ENCODE measurements around the gene HMSD.
A peak's percentile ranks its signal among the peaks of the same experiment; 100 is the strongest.
"Not testable (repeated sequence)": the region's sequence is repeated elsewhere in the genome, so short reads cannot be mapped to it uniquely, and the experiment has no call there.

Gene HMSD

DNA sequence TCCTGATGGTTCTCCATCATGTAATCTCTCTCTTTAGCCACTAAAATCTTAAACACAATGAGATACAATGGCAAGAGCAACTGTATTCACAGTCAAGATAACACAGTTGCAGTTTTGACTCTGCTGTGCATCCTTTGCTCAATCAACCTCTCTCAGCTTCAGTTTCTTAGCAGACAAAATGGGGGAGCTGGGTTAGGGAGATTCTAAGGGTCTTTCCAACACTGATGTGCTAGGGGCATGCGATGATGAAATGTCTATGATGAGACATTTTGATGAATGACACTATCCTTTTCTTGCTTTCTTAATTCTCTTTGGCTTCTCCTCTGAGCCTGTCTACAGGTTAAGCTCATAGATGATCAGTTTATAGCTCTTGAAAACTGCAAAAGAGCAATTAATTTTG, 40.2 kb upstream of the HMSD start:
- DNase-seq (ENCODE audit: low read depth) = no peak
- H3K4me3 ChIP-seq (replicated peaks; ENCODE audit: low read depth, low read length) = no peak overlapping the region
- TF ChIP-seq, protein P1, sequence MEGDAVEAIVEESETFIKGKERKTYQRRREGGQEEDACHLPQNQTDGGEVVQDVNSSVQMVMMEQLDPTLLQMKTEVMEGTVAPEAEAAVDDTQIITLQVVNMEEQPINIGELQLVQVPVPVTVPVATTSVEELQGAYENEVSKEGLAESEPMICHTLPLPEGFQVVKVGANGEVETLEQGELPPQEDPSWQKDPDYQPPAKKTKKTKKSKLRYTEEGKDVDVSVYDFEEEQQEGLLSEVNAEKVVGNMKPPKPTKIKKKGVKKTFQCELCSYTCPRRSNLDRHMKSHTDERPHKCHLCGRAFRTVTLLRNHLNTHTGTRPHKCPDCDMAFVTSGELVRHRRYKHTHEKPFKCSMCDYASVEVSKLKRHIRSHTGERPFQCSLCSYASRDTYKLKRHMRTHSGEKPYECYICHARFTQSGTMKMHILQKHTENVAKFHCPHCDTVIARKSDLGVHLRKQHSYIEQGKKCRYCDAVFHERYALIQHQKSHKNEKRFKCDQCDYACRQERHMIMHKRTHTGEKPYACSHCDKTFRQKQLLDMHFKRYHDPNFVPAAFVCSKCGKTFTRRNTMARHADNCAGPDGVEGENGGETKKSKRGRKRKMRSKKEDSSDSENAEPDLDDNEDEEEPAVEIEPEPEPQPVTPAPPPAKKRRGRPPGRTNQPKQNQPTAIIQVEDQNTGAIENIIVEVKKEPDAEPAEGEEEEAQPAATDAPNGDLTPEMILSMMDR (IDR thresholded peaks at IDR 0.05; ENCODE audit: low read length, missing control alignments) = no peak

DNA sequence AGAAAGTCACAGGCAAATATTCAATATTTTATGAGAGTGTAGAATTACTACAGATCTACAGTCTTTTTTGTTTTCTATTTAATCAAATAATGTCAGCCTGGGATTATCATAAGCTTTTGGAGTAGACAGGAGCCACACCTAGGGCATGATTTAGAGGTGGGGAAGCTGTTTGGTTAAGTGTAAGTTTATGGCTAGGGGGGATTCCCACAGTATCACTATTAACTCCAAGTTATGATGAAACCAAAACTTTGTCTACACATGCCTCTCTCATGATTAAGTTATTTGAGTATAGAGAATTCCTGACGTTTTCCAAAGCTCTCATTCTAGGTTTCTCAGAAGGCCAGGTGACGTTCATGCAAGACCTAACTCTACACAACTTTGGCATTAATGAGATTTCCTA, 39.2 kb upstream of the HMSD start:
- no peak overlapping the region for H3K4me3 ChIP-seq (replicated peaks; ENCODE audit: low read depth, low read length)
- DNase-seq (ENCODE audit: low read depth) = no peak
- TF ChIP-seq, protein P1 (IDR thresholded peaks at IDR 0.05; ENCODE audit: low read length, missing control alignments) = no peak

DNA sequence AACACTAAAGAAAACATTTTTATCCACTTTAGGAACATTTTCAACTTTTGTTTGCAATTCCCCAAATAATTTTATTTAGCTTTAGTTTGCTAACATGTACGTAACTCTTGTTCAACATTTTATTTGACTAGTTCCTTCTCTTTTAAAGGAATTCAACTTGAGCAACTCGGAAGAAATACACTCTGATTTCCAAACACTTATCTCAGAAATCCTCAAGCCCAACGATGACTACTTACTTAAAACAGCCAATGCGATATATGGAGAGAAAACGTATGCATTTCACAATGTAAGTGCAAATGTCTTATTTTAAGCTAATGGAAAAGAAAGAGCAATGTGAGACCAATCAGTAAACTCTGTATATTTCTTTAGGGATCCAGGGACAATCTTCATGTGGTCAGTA, 31.3 kb upstream of the HMSD start:
- TF ChIP-seq, protein P1 (IDR thresholded peaks at IDR 0.05; ENCODE audit: low read length, missing control alignments) = no peak
- DNase-seq (ENCODE audit: low read depth) = no peak
- H3K4me3 ChIP-seq (replicated peaks; ENCODE audit: low read depth, low read length) = no peak overlapping the region

DNA sequence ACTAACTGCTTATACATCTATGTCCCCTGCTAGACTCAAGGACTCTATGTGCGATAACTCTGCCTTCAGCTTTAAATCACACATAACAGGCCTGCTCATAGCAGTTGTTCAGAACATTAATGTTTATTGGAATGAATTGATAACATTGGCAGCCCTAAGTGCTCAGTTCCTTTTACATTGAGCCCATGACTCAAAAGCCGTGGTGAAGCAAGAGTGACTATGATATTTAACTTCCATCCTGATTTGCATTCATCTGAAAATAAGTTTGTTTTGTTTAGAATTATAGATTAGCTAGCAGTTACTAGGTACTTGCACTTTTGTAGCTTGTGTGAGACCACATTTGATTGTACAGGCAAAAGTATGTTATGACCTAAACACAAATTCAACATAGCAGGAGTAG, 27.1 kb upstream of the HMSD start:
- TF ChIP-seq, protein P1 (IDR thresholded peaks at IDR 0.05; ENCODE audit: low read length, missing control alignments) = no peak
- DNase-seq (ENCODE audit: low read depth) = no peak
- H3K4me3 ChIP-seq (replicated peaks; ENCODE audit: low read depth, low read length) = no peak overlapping the region

DNA sequence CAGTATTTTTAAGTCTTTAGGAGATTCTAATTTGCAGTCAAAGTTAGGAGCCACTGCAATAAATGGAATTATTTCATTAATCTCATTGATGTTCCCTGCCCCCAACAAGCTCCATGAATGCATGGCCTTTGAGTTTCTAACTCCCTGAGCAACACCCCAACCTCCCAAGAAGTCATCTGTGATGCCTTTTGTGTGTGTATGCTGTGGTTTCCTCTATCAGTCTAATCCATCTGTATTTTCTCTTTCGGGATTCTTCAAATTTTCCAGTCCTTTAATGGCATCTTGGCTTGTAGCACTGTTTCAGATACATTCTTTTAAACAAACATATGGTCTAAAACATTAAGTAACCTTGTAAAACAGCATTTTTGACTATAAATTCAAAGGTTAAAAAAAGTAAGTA, 24.6 kb upstream of the HMSD start:
- H3K4me3 ChIP-seq (replicated peaks; ENCODE audit: low read depth, low read length) = no peak overlapping the region
- peak; percentile 7 for DNase-seq (ENCODE audit: low read depth)
- TF ChIP-seq, protein P1 (IDR thresholded peaks at IDR 0.05; ENCODE audit: low read length, missing control alignments) = no peak

DNA sequence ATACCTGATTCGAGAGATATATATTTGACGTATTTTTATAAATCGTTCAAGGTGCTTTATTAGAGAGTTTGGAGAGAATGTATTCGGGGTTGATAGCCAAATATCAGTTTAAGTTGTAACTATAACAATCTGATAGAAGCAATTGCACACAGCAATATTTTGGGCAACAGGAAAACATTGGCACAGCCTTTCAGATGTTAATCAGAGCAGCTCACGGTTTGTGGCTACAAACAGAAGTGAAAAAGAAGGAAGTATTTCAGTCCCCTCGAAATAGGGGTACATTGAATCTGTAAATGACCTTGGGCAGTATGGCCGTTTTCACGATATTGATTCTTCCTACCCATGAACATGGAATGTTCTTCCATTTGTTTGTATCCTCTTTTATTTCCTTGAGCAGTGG, 20.8 kb upstream of the HMSD start:
- no peak for DNase-seq (ENCODE audit: low read depth)
- H3K4me3 ChIP-seq (replicated peaks; ENCODE audit: low read depth, low read length) = no peak overlapping the region
- TF ChIP-seq, protein P1 (IDR thresholded peaks at IDR 0.05; ENCODE audit: low read length, missing control alignments) = no peak

DNA sequence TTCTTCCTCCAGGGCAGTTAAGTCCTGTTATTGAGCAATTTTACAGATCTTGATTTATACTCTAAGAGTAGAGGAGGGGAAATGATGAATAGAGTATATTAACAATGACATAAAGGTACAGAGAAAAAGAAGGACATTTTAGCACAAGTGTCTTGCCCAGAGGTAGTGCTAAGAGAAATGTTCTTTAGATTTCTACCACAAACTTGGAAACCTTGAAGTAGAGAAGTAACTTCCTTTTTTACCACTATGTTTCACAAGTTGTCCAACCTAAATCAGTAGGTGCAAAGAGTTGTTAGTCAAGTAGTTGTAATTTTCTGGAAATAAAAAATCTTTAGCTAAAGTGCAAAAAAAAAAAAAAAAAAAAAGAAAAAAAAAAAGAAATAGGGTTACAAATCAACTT, 19.7 kb upstream of the HMSD start:
- DNase-seq (ENCODE audit: low read depth); H3K4me3 ChIP-seq (replicated peaks; ENCODE audit: low read depth, low read length): not testable (repeated sequence)

Measured in fibroblast of pulmonary artery (primary cell).